IMR-90 (cell line): ENCODE results near the gene KRT77. TPM values are rescaled to one million over a fixed set of nuclear protein-coding genes. Genes with fewer than 3 reads are reported as not detected.

Source experiments
- ATAC-seq: fragments of 200-7000 bp; cut with Tn5 transposase; 2 replicates; pipeline ENCODE4 v1.9.1; 2020; ENCODE audit warnings: low read depth, mild to moderate bottlenecking, moderate library complexity
- BruUV-seq: library from RNA; stranded (reverse); fragments of 400-500 nt; replicated peaks from 2 replicates; lab custom pipeline; 2021; lab: Mats Ljungman, UMichigan
- CTCF ChIA-PET: fragments of 300-600 bp; formaldehyde crosslinking; extraction: SDS; loops from one replicate; lab custom pipeline; 2021; ENCODE audit warnings: antibody characterized with exemption; lab: Yijun Ruan, JAX
- POLR2A ChIA-PET: fragments of 300-600 bp; sonication (Branson Sonifier 250); formaldehyde crosslinking; loops from one replicate; lab custom pipeline; 2022; ENCODE audit warnings: antibody characterized with exemption; ENCODE audit not compliant: unreplicated experiment; lab: Charles Lee
- DNase-seq: peaks from one replicate; pipeline ENCODE4 v3.0.0; 2013
- H2AFZ ChIP-seq: replicated peaks from 2 replicates; pipeline ENCODE3; 2013; ENCODE audit warnings: low read length, mild to moderate bottlenecking; ENCODE audit not compliant: poor library complexity
- H2AK5ac ChIP-seq: 2 replicates; pipeline ENCODE4 v1.6.1; 2013; ENCODE audit warnings: low read depth, low read length, inconsistent platforms
- H2AK9ac ChIP-seq: replicated peaks from 2 replicates; pipeline ENCODE3; 2013; ENCODE audit warnings: mild to moderate bottlenecking, low read depth, low read length, moderate library complexity; ENCODE audit not compliant: poor library complexity
- H2BK120ac ChIP-seq: 2 replicates; pipeline ENCODE4 v1.6.1; 2013; ENCODE audit warnings: low read depth, low read length, inconsistent platforms
- H2BK15ac ChIP-seq: 3 replicates; pipeline ENCODE4 v1.6.1; 2013; ENCODE audit warnings: low read depth, low read length, inconsistent platforms
- H2BK20ac ChIP-seq: 2 replicates; pipeline ENCODE4 v1.6.1; 2013; ENCODE audit warnings: low read depth, mild to moderate bottlenecking, inconsistent platforms, low read length, moderate library complexity
- H2BK5ac ChIP-seq: 2 replicates; pipeline ENCODE4 v1.6.1; 2013; ENCODE audit warnings: mild to moderate bottlenecking, low read depth, low read length, inconsistent platforms; ENCODE audit not compliant: poor library complexity, severe bottlenecking
- H3K14ac ChIP-seq: replicated peaks from 2 replicates; pipeline ENCODE4 v1.6.1; 2013; ENCODE audit warnings: low read depth, low read length, inconsistent platforms
- H3K18ac ChIP-seq: 2 replicates; pipeline ENCODE4 v1.6.1; 2013; ENCODE audit warnings: low read depth, low read length, control low read depth
- H3K23ac ChIP-seq: 2 replicates; pipeline ENCODE4 v1.6.1; 2013; ENCODE audit warnings: low read depth, low read length, inconsistent platforms
- H3K27ac ChIP-seq: 2 replicates; pipeline ENCODE4 v1.5.1; 2013; ENCODE audit warnings: mild to moderate bottlenecking, control low read depth, low read length; ENCODE audit not compliant: insufficient read depth
- H3K27me3 ChIP-seq: 2 replicates; pipeline ENCODE4 v1.6.1; 2013; ENCODE audit warnings: low read length; ENCODE audit not compliant: control insufficient read depth, insufficient read depth
- H3K36me3 ChIP-seq: 2 replicates; pipeline ENCODE4 v1.6.1; 2013; ENCODE audit warnings: low read length, mixed read lengths; ENCODE audit not compliant: control insufficient read depth, insufficient read depth
- H3K4ac ChIP-seq: 2 replicates; pipeline ENCODE4 v1.6.1; 2013; ENCODE audit warnings: low read depth, low read length, inconsistent platforms
- H3K4me1 ChIP-seq: 2 replicates; pipeline ENCODE4 v1.6.1; 2013; ENCODE audit warnings: low read length, mixed read lengths; ENCODE audit not compliant: control insufficient read depth, insufficient read depth
- H3K4me2 ChIP-seq: 2 replicates; pipeline ENCODE4 v1.6.1; 2013; ENCODE audit warnings: low read depth, mild to moderate bottlenecking, control low read depth, low read length, moderate library complexity
- H3K4me3 ChIP-seq: 2 replicates; pipeline ENCODE4 v1.5.1; 2013; ENCODE audit warnings: low read depth, mild to moderate bottlenecking, control low read depth, low read length, moderate library complexity; ENCODE audit not compliant: insufficient read depth
- H3K56ac ChIP-seq: 2 replicates; pipeline ENCODE4 v1.6.1; 2013; ENCODE audit warnings: low read length, inconsistent platforms; ENCODE audit not compliant: insufficient read depth; ENCODE audit errors: extremely low read depth
- H3K79me1 ChIP-seq, 2 experiments: 2 replicates each; pipeline ENCODE4 v1.6.1; 2013; ENCODE audit warnings: low read length in 2 of 2, inconsistent platforms in 1 of 2, low read depth in 1 of 2
- H3K9ac ChIP-seq: 2 replicates; pipeline ENCODE4 v1.6.1; 2013; ENCODE audit warnings: low read depth, low read length, control low read depth
- H3K9me1 ChIP-seq: 2 replicates; pipeline ENCODE4 v1.6.1; 2013; ENCODE audit warnings: low read length, inconsistent platforms; ENCODE audit not compliant: insufficient read depth
- H3K9me3 ChIP-seq: 2 replicates; pipeline ENCODE4 v1.6.1; 2013; ENCODE audit warnings: low read length; ENCODE audit not compliant: control insufficient read depth, insufficient read depth
- H4K20me1 ChIP-seq: 2 replicates; pipeline ENCODE4 v1.6.1; 2013; ENCODE audit warnings: low read length, inconsistent platforms; ENCODE audit not compliant: insufficient read depth
- H4K5ac ChIP-seq: 2 replicates; pipeline ENCODE4 v1.6.1; 2013; ENCODE audit warnings: mild to moderate bottlenecking, low read depth, low read length, control low read depth
- H4K8ac ChIP-seq, 2 experiments: 2 replicates each; pipeline ENCODE4 v1.6.1; 2013; ENCODE audit warnings: low read depth in 2 of 2, low read length in 2 of 2, control low read depth in 1 of 2, inconsistent platforms in 1 of 2
- H4K91ac ChIP-seq: 2 replicates; pipeline ENCODE4 v1.6.1; 2013; ENCODE audit warnings: low read depth, low read length, inconsistent platforms; ENCODE audit not compliant: insufficient read depth
- BHLHE40 ChIP-seq: fragments of 150-350 bp; IDR thresholded peaks from 2 replicates; pipeline ENCODE4 v1.6.1; 2016; ENCODE audit warnings: mild to moderate bottlenecking, low read depth, low read length
- CEBPB ChIP-seq: IDR thresholded peaks from 2 replicates; pipeline ENCODE4 v1.6.1; 2012; ENCODE audit warnings: low read depth, low read length, improper control_type of control experiment
- CHD1 ChIP-seq: IDR thresholded peaks from 2 replicates; pipeline ENCODE4 v1.6.1; 2012; ENCODE audit warnings: low read depth, low read length, improper control_type of control experiment
- CTCF ChIP-seq: conservative IDR thresholded peaks from 2 replicates; pipeline ENCODE4 v1.5.1; 2012; ENCODE audit warnings: mild to moderate bottlenecking, low read depth, low read length, improper control_type of control experiment
- ELK1 ChIP-seq: fragments of 150-350 bp; IDR thresholded peaks from 2 replicates; pipeline ENCODE4 v1.6.1; 2016; ENCODE audit warnings: low read depth, mild to moderate bottlenecking, low read length, moderate library complexity, borderline replicate concordance
- FOS ChIP-seq: fragments of 150-350 bp; IDR thresholded peaks from 2 replicates; pipeline ENCODE4 v1.6.1; 2016; ENCODE audit warnings: low read depth, low read length
- MAFK ChIP-seq: IDR thresholded peaks from 2 replicates; pipeline ENCODE4 v1.6.1; 2012; ENCODE audit warnings: low read depth, low read length, improper control_type of control experiment
- MAZ ChIP-seq: IDR thresholded peaks from 2 replicates; pipeline ENCODE4 v1.6.1; 2012; ENCODE audit warnings: low read depth, mild to moderate bottlenecking, low read length, improper control_type of control experiment, moderate library complexity, borderline replicate concordance
- MXI1 ChIP-seq: IDR thresholded peaks from 2 replicates; pipeline ENCODE4 v1.6.1; 2012; ENCODE audit warnings: low read depth, mild to moderate bottlenecking, low read length, moderate library complexity, borderline replicate concordance
- NFE2L2 ChIP-seq: fragments of 150-350 bp; IDR thresholded peaks from 2 replicates; pipeline ENCODE4 v1.6.1; 2016; ENCODE audit warnings: low read depth, mild to moderate bottlenecking, low read length
- POLR2A ChIP-seq: IDR thresholded peaks from 2 replicates; pipeline ENCODE4 v1.6.1; 2012; ENCODE audit warnings: mild to moderate bottlenecking, low read depth, low read length
- RAD21 ChIP-seq: IDR thresholded peaks from 2 replicates; pipeline ENCODE4 v1.6.1; 2012; ENCODE audit warnings: low read length, improper control_type of control experiment
- RCOR1 ChIP-seq: IDR thresholded peaks from 2 replicates; pipeline ENCODE4 v1.6.1; 2012; ENCODE audit warnings: mild to moderate bottlenecking, low read length, improper control_type of control experiment; ENCODE audit not compliant: insufficient replicate concordance
- RFX5 ChIP-seq: IDR thresholded peaks from 2 replicates; pipeline ENCODE4 v1.8.0; 2012; ENCODE audit warnings: low read depth, mild to moderate bottlenecking, low read length, moderate library complexity
- SMC3 ChIP-seq: fragments of 150-350 bp; IDR thresholded peaks from 2 replicates; pipeline ENCODE4 v1.6.1; 2016; ENCODE audit warnings: low read depth, mild to moderate bottlenecking, antibody characterized with exemption, low read length, moderate library complexity
- USF2 ChIP-seq: fragments of 150-350 bp; IDR thresholded peaks from 2 replicates; pipeline ENCODE4 v1.6.1; 2017; ENCODE audit warnings: mild to moderate bottlenecking, antibody characterized with exemption, low read length, low read depth
- WGBS, 2 experiments: methylation state at CpG; one replicate each; pipeline versions ENCODE4 v1.1.5 to v1.1.7; 2013; ENCODE audit warnings: missing lambda C conversion rate in 2 of 2; ENCODE audit not compliant: insufficient read length in 1 of 2; ENCODE audit errors: extremely low coverage in 2 of 2; 5-methylcytosine and 5-hydroxymethylcytosine counted together
- dilution Hi-C: fragments of 300-500 bp; cut with HindIII; formaldehyde crosslinking; loops from one replicate; pipeline ENCODE4 v1.14.3; 2018; ENCODE audit warnings: low sequenced_read_pairs; ENCODE audit not compliant: unreplicated experiment
- in situ Hi-C: fragments of 300-500 bp; cut with MboI; formaldehyde crosslinking; loops from 3 replicates; pipeline ENCODE4 v1.14.3; 2019; ENCODE audit warnings: low sequenced_read_pairs, inconsistent platforms, mixed read lengths
- intact Hi-C: fragments of 100-400 bp; cut with micrococcal nuclease; formaldehyde crosslinking; loops from 2 replicates; pipeline ENCODE4 v1.10.0; 2022
- polyA plus RNA-seq, 3 experiments: library from polyadenylated mRNA; depleted of rRNA; stranded (reverse); fragments of >200 nt; gene quantifications; 2 replicates each; pipeline ENCODE4 v1.2.3, GENCODE V29; 2012; ENCODE audit warnings: low replicate concordance in 1 of 3
- total RNA-seq: library from RNA; depleted of rRNA; stranded (reverse); fragments of >200 nt; gene quantifications from 2 replicates; pipeline ENCODE4 v1.2.3, GENCODE V29; 2012

Gene KRT77
- total and polyA plus RNA-seq, 2 of the 4 experiments (the other 2 are of a cell fraction), result not detected

GRCh38 chr12:52708010-52708409 lies 4.7 kb upstream of the KRT77 start:
- no peak for ATAC-seq
- intact Hi-C loops (no loop called here), dilution Hi-C loops (no loop called here), in situ Hi-C loops (no loop called here)
- no peak overlapping the region for H4K8ac ChIP-seq
- H3K9me3 ChIP-seq, result no peaks in the 10 kb centered on the region
- H3K79me1 ChIP-seq, result no peaks in the 10 kb centered on the region
- DNase-seq, result no peak
- no peak overlapping the region for H3K4ac ChIP-seq
- ChIA-PET CTCF (no interaction called here), POLR2A (no interaction called here)
- peaks cover 22% of the 10 kb centered on the region for H3K27me3 ChIP-seq
- H3K9ac ChIP-seq, result no peak overlapping the region
- no peak overlapping the region for H2BK120ac ChIP-seq
- H3K27ac ChIP-seq, result no peak overlapping the region
- H2AK5ac ChIP-seq, result no peak overlapping the region
- no peak overlapping the region for H3K4me2 ChIP-seq
- no peak overlapping the region for H3K18ac ChIP-seq
- no peak overlapping the region for H2BK5ac ChIP-seq
- no peak overlapping the region for H2AFZ ChIP-seq
- H4K20me1 ChIP-seq, result no peaks in the 10 kb centered on the region
- no peak overlapping the region for H2BK15ac ChIP-seq
- H3K4me3 ChIP-seq, result no peak overlapping the region
- no peak overlapping the region for H4K5ac ChIP-seq
- no peaks in the 10 kb centered on the region for H3K4me1 ChIP-seq
- H3K56ac ChIP-seq, result no peak overlapping the region
- H2BK20ac ChIP-seq, result no peak overlapping the region
- H3K14ac ChIP-seq, result no peak overlapping the region
- 20% methylated on average over 1 of the region's 4 CpGs; no CpG with 5 or more reads in 1 of the 2 experiments for WGBS, 2 experiments
- no peak for TF ChIP-seq CEBPB
- no peak for TF ChIP-seq BHLHE40
- no peak for TF ChIP-seq POLR2A
- no peak for TF ChIP-seq MXI1
- no peak for TF ChIP-seq MAFK
- no peak for TF ChIP-seq CHD1
- no peak for TF ChIP-seq RFX5
- TF ChIP-seq NFE2L2, result no peak
- no peak for TF ChIP-seq USF2
- no peak for TF ChIP-seq RAD21
- TF ChIP-seq CTCF, result no peak
- TF ChIP-seq SMC3, result no peak
- TF ChIP-seq RCOR1, result no peak
- TF ChIP-seq MAZ, result no peak
- TF ChIP-seq FOS, result no peak
- no peak for TF ChIP-seq ELK1
- H3K23ac ChIP-seq, result no peak overlapping the region
- no peak overlapping the region for H2AK9ac ChIP-seq
- H3K36me3 ChIP-seq, result no peaks in the 10 kb centered on the region
- no TSS peak for BruUV-seq
- H4K91ac ChIP-seq, result no peak overlapping the region
- H3K9me1 ChIP-seq, result no peaks in the 10 kb centered on the region
